AG09319 (cell line): Measurements from ENCODE around the gene ARNT2.
"Not testable (repeated sequence)": the region's sequence is repeated elsewhere in the genome, so short reads cannot be mapped to it uniquely, and the experiment has no call there.

Experiments used
- DNase-seq: peaks from one replicate; pipeline ENCODE4 v3.0.0-alpha.2; 2010; ENCODE audit warnings: low read depth; ENCODE audit errors: extremely low read depth
- CTCF ChIP-seq: IDR thresholded peaks from 2 replicates; pipeline ENCODE4 v1.5.1; 2011; ENCODE audit warnings: low read depth, mild to moderate bottlenecking, inconsistent platforms, low read length, moderate library complexity

The ARNT2 gene

GRCh38 chr15:80506286-80506893 is 102.2 kb downstream of the ARNT2 start:
- TF ChIP-seq CTCF, result no peak
- no peak for DNase-seq

- no peak for DNase-seq
- no peak for TF ChIP-seq CTCF
Measured at GRCh38 chr15:80507131-80507530, 102.9 kb downstream of the ARNT2 start.

GRCh38 chr15:80507638-80508316 is 103.6 kb downstream of the ARNT2 start:
- DNase-seq, result peak; percentile 95
- TF ChIP-seq CTCF, result no peak; the same call in none of the 2 replicates

GRCh38 chr15:80508783-80509182 is 104.6 kb downstream of the ARNT2 start:
- TF ChIP-seq CTCF, result no peak
- no peak for DNase-seq

- DNase-seq, result no peak
- no peak for TF ChIP-seq CTCF
Measured at GRCh38 chr15:80509800-80510199, 105.6 kb downstream of the ARNT2 start.

- not testable (repeated sequence) for DNase-seq
Measured at GRCh38 chr15:80510985-80511384, 106.8 kb downstream of the ARNT2 start.

- TF ChIP-seq CTCF, result peak; percentile 11
- no peak for DNase-seq
Measured at GRCh38 chr15:80512726-80513660, 108.8 kb downstream of the ARNT2 start.
